IPS DF 19.7 (cell line): Measurements from ENCODE around the gene NLK.
A peak's percentile ranks its signal among the peaks of the same experiment; 100 is the strongest.
"Not testable (repeated sequence)": the region's sequence is repeated elsewhere in the genome, so short reads cannot be mapped to it uniquely, and the experiment has no call there.

Source experiments
- DNase-seq: peaks from one replicate; pipeline ENCODE4 v3.0.0-alpha.2; 2013; ENCODE audit warnings: low read depth, low spot score

NLK gene

DNA sequence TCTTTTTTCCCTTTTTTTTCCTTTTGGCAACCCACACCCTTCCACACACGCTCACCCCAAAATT lies at the start of gene NLK:
Gene NLK (plus strand): TSS at position 21 of the 64 bp plus-strand sequence. CDS start 197 bp downstream, outside the sequence.
- no peak for DNase-seq

DNA sequence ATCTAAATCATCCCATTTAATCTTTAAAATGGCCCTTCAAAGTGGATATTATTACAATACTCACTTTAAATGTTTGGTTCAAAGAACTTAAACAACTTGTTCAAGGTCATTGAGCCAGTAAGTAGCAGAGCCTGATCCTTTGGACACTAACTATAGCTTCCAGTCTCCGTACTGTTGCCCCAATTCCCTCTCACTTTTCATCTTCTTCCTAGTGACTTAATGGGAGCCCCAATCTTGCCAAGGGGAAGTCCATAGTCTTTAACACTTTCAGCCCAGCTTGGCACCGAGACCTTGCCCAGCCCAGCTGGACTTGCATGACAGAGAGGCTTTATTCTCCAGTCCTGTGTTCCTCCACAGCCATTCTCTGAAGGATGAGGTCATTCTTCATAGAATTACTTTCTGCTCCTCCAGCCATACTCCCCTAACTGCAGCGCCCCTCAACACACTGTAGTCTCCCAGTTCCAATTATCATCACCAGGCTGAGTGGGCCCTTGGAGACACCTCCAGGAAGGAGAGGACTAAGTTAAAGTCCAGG lies 49.2 kb upstream of the NLK start:
- DNase-seq = no peak

DNA sequence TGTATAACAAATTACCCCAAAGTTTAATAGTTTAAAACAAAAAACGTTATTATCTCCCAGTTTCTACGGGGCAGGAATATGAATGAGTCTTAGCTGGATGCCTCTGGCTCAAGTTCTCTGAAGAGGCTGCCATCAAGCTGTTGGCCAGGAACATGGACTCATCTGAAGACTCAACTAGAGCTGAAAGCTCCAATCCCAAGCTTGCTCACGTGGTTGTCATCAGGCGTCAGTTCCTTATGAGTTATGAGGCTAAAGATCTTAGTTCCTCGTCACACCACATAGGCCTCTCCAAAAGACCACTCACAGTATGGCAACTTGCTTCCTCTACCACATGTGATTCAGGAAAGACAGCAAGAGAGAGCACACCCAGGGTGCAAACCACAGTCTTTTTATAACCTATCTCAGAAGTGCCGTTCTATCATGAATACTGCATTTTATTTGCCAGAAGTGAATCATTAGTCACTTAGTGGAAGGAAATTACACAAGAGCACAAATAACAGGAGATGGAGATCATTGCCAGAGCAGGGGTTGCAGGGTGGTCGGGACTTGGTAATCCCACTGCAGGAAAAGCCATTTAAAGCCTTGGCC lies 48.7 kb upstream of the NLK start:
- DNase-seq = no peak

DNA sequence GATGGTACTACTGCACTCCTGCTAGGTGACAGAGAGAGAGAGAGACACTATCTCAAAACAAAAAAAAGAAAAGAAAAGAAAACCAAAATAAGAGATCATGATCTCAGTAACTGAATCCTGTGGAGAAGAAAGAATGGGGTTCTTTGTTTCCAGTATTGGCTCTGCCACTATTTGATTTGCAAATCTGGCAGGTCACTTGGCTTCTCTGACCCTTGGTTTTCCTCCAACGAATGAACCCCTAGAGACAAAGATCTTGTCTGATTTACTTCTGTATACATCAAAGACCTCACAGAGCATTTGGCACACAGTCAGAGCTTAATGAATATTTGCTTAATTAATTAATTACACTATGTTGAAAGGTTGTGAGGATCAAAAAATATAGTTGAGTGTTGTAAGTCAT lies 47.9 kb upstream of the NLK start:
- no peak for DNase-seq

DNA sequence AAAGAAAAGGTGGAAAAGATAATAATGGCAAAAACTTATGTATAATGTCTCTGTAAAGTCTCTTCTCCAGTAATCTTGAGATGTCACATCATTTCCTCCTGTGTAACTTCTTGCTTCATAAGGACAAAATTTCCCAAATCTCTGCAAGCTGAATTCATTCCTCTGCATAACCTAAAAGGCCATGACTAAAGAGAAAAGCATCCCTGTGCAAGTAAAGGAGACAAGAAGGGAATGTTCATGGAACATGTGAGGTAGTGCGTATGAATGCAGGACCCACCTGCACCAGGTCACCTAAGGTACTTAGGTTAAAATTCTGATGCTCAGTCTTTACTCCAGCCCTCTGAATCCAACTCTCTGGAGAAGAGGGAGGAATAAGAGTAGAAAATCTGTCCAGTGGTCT lies 46.9 kb upstream of the NLK start:
- no peak for DNase-seq

DNA sequence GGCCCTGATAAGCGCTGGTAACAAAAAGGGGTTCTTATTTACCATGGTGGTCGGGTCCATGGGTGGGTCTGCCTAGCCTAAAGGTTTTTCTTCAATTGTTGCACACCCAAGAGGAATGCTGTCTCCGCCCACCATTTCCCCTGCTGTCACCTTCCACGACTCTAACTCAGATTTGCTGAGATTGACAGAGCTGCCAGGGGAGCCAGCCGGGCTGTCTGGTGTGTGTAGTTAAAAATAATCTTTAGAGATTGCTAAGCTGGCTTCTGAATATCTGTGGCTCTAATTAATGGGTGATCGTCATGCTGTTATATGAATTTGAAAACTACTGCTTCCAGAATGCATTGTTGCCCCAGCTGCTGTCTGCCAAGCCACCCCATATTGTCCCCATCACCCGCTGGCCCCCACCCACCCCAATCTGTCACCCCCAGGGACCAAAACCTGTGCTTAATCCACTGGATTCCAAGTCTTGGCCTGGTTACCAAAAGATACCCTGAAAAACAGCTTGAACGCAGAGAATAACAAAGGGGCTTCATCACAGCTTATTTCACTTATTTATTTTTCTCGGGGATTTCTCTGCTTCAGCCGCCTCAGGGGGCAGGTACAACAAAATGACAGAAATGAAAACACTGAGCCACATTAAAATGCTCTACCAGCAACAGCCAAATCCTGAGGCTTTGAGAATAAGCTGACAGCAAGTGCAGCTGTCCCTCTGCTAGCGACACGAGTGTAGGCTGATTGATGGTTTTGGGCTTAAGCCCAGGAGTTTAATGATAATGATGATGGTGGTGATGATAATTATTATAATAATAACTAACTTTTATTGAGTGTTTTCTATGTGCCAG lies 46.1 kb upstream of the NLK start:
- no peak for DNase-seq

DNA sequence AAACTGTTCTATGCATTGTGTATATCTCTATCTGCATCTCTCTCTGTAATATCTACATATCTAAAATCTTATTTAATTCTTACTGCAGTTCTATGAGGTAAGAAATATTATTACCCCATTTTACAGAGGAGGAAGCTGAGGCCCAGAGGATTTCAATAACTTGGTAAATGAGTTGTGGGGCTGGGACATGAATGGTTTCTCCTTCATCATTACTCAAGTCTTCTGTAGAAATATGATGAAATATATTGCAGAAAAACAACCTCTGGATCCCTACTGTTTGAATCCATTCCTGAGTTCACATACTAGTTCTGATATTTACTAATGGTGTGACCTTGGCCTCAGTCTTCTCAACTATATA lies 45.5 kb upstream of the NLK start:
- no peak for DNase-seq

DNA sequence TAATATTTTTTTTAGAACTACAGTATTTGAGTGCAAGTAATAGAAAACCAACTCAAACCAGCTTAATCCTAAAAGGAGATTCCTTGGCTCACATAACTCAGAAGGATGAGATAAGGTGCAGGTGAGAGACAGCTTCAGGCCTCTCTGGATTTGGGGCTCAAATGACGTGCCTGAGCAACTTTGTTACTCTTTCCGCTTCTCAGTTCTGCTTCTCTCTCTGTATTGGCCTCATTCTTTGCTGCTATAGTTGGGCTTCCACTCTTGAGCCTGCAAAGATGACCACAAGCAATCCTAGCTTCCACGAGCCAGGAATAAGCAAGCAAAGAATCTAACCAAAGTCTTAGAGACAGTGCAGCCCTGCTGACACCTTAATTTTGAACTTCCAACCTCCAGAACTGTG lies 45.0 kb upstream of the NLK start:
- no peak for DNase-seq

DNA sequence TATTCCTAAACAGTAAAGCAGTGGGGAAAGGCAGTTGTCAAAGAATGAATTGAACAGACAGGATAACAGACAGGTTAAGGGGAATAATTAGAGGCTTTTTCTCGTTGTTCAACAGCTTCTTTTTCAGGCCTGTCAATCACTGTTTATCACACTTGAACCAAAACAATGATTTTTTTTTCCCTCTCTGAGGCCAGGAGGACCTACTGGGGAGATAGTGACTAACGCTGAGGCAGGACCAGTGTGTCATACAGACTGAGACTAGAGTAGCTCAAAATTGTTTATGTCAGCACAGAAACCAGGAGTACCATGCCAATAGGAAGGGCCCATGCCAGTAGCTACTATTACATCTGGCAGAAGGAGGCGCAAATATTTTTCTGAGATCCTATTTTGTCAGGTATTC lies 41.3 kb upstream of the NLK start:
- no peak for DNase-seq

DNA sequence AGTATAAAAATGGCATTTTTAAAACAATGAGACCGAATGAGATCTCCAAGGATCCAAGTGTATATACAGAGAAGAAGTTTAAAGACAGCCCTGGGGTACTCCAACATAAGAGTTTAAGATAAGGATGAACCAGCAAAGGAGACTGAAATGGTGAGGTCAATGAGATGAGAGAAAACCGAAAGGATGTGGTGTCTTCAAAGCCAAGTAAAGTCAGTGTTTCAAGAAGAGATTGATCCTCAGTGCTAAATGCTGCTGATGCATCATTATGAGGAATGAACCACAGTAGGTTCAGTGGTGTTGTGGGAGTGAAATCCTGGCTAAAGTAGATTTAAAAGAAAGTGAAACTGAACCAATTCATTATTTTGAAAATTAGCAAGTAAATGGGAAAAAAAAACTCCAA lies 38.1 kb upstream of the NLK start:
- no peak for DNase-seq

DNA sequence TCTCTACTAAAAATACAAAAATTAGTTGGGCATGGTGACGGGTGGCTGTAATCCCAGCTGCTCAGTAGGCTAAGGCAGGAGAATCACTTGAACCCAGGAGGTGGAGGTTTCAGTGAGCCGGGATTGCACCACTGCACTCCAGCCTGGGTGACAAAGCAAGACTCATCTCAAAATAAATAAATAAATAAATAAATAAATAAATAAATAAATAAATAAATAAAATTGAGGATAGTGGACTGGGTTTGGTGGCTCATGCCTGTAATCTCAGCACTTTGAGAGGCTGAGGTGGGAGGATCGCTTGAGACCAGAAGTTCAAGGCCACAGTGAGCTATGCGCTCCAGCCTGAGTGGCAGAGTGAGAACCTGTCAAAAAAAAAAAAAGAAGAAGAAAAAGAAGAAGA lies 34.6 kb upstream of the NLK start:
- DNase-seq = not testable (repeated sequence)

DNA sequence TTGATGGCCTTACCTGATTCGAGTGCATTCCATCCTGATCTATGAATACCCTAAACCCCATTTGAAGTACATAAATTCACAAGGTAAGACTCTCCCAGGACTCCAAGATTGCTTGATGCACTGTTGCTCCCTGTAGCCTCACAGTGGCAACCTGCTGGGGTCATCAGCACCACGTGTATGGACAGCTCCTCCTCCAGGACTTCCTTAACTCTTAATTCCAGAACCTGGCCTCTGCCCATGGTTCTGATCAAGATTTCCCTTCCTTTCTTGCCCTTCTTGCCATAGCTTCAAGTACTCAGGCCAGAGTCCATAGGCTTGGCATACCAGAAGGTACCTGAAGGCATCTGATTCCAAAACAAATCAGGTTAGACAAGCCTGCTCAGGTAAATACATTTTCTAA lies 34.0 kb upstream of the NLK start:
- DNase-seq = peak; percentile 67

DNA sequence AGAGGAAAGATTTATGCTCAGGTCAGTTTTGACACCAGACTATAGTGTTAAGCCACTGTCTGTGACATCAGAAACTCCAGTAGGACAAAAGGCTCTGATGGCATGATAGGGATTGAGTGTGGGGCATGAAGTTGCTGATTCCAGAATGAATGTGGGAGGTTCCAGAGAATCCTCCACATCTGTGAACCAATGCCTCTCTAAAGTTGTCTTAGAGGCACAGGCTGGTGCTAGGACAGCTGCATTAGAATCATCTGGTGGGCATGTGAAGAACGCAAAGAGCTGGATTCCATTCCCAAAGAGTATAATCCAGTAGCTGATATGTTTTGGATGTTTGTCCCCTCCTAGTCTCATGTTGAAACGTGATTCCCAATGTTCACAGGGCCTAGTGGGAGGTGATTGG lies 32.1 kb upstream of the NLK start:
- no peak for DNase-seq

DNA sequence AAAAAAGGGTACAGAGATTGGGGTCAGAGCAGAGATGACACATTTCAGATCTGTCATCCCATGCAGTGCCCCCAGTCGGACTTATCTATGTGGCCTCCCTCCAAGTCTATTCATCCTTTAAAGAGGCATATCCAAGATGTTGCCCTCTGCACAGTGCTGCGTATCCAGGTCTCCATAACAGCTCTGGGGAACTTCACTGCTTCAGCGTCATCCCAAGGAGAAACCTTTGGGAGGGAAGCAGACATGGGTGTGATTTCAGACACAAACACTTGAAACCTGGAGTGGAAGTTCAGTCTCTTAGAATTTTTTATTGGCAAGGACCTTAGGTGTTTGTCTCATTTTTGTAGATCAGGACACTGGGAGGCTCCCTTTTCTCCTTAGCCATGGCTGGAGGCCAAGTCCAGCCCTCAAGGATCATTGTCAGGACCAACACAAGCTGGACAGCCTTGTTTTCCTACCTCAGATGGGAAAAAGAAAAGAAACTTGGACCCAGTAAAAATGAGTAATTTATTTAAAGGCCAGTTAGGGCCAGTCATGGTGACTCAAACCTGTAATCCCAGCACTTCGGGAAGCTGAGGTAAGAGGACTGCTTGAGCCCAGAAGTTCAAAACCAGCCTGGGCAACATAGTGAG lies 23.9 kb upstream of the NLK start:
- DNase-seq = no peak

DNA sequence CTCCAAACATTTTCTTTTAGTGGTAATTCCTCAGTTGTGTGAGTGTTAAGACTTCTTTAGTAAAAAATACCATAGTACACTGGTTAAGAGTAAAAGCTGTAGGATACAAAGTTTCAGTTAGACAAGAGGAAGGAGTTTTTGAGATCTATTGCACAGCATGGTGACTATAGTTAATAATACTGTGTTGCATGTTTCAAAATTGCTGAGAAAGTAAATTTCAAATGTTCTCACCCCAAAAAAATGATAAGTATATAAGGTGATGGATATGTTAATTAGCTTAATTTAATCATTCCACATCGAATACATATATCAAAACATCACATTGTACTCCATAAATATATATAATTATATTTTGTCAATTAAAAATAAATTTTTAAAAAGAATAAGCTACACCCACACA lies 22.0 kb upstream of the NLK start:
- no peak for DNase-seq

DNA sequence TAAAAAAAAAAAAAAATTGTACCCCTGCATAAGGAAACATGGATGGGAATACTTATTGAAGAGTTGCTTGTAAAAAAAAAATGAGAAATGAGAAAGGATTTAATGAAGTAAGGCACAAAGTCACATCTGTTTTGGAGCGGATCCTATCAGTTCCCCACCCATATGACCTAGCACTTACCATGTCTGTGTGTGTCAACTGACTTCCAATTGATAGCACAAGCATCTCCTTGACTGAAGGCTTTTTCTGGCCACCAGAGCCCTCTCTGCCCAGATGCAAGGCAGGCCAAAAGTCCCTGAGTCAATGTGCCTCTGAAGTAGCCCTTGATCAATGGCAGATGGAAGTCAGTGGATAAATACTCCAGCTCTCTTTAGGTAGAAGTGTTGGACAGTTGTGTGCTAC lies 13.4 kb upstream of the NLK start:
- no peak for DNase-seq

DNA sequence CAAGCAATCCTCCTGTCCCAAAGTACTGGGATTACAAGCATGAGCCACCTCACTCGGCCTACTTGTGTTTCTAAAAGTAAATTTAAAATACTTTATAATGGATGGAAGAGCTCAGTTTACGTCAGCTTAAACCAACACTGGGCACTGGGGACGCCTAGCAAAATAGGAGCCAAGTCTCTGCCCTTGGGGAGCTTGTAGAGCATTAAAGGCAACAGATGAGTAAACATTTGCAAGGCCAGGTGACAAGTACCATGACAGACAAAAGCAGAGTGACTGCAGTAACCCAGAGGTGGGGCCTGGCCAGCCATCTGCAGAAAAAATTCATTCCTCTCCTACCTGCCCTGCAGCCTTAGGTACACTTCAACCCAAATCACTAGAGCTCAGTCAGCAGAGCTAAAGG lies 12.1 kb upstream of the NLK start:
- DNase-seq = no peak

DNA sequence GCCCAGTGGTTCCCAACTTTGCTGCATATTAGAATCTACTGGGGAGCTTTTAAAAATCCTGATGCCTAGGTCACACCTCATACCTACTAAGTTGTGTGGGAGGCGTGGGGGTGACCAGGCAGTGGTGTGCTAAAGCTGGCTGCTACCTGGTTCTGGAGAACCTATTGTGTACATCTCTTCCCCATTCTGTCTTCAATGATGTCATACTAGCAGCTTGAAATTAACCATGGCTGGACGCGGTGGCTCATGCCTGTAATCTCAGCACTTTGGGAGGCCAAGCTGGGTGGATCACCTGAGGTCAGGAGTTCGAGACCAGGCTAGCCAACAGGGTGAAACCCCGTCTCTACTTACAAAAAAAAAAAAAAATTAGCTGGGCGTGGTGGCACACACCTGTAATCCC lies 11.3 kb upstream of the NLK start:
- DNase-seq = no peak

DNA sequence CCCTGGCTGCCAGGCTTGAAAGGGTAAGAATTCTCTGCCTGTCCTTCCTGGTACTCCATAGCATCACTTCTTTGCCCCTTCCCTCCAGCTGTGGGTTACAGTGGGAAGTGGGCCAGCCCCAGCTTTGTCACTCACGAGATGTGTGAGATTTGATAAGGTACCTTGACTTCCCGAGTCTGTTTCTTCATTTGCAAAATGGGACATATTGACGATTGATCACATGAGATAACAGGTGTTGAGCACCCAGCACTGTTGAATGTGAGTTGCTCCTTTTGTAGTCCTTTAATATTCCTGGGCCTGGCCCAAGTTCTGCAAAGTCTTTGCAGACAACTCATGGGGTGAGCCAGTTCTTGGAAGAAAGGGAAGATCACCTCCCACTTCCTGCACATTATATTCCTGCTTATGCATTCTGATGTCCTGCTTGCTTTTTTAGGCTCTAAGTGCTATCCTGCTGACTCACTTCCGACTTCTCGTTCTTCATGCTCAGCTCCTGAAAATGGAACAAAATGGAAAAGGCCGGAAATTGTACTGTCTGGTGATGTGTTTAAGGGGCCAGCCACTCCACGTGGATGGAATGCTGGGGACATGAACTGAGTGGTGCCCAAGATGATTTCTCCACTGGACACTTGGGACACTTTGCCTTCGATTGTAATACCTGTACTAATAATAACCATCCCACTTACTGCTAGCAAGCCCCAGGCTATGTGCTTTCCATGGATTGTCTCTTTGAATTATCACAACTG lies 8.3 kb upstream of the NLK start:
- no peak for DNase-seq

DNA sequence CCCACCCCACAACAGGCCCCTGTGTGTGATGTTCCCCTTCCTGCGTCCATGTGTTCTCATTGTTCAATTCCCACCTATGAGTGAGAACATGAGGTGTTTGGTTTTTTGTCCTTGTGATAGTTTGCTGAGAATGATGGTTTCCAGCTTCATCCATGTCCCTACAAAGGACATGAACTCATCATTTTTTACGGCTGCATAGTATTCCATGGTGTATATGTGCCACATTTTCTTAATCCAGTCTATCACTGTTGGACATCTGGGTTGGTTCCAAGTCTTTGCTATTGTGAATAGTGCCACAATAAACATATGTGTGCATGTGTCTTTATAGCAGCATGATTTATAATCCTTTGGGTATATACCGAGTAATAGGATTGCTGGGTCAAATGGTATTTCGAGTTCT lies 7.0 kb upstream of the NLK start:
- DNase-seq = not testable (repeated sequence)

DNA sequence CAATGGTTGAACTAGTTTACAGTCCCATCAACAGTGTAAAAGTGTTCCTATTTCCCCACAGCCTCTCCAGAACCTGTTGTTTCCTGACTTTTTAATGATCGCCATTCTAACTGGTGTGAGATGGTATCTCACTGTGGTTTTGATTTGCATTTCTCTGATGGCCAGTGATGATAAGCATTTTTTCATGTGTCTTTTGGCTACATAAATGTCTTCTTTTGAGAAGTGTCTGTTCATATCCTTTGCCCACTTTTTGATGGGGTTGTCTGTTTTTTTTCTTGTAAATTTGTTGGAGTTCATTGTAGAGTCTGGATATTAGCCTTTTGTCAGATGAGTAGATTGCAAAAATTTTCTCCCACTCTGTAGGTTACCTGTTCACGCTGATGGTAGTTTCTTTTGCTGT lies 6.6 kb upstream of the NLK start:
- not testable (repeated sequence) for DNase-seq

DNA sequence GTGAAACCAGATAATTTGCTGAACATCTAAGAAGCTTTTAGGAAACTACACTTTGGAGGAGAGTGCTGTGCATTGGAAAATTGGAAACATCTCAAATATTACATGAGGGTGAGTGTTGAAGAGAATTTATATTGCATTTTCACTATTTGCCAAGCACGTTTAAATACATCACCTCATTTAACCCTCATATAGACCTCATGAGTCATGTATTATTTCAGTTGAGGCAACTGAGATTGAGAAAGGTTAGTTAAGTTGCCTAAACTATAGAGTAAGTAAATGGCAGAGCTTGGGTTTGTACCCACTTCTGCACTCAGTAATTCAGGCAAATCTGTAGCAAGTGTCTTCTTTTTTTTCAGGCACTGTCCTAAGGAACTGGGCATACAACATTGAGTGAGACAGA lies 3.7 kb upstream of the NLK start:
- DNase-seq = no peak

DNA sequence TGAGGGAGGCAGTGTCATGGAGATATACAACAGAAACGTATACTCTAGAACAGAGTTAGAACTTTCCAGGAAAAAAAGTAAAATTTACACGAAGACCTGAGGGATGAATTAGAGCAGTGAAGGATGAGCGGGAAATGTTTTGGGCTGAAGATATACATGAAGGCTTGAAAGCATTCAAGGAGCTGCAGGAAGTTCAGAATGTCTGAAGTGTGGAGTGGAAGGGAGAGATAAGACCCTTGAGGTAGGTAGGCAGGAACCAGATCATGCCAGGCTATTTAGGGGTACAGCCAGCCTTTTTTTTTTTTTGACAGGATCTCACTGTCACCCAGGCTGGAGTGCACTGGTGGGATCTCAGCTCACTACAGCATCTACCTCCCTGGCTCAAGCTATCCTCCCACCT lies 3.2 kb upstream of the NLK start:
- DNase-seq = no peak
